ENCODE measurements around the gene NIN.
"Not testable (repeated sequence)": the region's sequence is repeated elsewhere in the genome, so short reads cannot be mapped to it uniquely, and the experiment has no call there.

The NIN gene

GRCh38 chr14:50694260-50694659 lies 136.7 kb downstream of the NIN start:
- DNase-seq: not testable (repeated sequence)

- DNase-seq: no peak
These were observed 142.1 kb downstream of the NIN start for GRCh38 chr14:50688875-50689274.

DNA sequence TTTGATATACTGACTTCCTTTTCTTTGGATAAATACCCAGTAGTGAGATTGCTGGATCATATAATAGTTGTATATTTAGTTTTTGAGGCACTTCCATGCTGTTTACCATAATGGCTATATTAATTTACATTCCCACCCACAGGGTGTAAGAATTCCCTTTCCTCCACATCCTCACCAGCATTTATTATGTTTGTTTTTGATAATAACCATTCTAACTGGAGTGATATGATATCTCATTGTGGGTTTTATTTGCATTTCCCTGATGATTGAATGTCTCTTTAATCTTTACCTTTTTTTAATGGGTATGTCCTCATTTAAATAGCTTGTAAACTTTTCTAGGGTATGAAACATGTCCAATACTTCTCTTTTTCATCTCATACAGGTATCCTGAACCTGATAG lies 151.3 kb downstream of the NIN start:
- no peak for DNase-seq

DNA sequence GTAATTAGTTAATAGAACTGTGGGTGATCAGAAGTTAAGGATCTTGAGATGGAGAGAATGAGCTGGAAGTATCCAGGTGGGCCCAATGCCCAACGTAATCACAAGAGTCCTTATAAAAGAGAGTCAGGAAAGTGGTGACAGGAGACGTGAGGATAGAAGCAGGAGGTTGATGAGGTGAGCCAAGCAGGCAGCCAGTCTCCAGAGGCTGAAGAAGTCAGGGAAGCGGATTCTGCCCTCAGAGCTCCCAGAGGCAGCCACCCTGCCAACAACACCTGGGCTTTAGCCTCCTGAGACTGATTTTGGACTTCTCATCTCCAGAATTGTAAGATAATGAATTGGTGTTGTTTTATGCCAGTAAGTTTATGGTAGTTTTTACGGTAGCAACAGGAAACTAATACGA lies 152.8 kb downstream of the NIN start:
- DNase-seq: no peak

DNA sequence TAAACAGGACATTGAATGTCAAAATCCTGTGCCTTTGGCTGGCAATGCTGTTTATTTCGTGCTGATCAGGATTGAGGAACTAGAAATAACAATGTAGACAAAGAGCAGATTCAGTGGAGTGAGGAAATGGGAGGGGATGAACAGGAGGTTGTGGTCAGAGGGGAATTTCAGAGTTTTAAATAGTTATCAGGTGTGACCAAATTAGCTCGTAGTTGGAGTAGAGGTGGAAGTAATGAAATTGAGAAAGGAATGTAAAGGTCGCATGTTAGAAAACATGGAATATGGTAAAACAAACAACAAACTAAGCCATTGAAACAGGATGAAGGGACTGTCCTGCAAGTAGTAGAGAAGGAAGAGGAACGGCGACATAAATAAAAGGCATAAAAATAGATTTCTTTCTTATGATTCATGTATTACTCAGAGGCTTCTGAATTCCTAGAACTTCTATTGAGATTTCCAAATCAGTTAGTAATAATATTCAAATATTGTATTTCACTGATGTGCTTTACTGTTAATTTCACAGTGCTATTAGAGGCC lies 153.4 kb downstream of the NIN start:
- no peak for DNase-seq

- DNase-seq: no peak
These were observed 154.0 kb downstream of the NIN start for GRCh38 chr14:50676814-50677516.

DNA sequence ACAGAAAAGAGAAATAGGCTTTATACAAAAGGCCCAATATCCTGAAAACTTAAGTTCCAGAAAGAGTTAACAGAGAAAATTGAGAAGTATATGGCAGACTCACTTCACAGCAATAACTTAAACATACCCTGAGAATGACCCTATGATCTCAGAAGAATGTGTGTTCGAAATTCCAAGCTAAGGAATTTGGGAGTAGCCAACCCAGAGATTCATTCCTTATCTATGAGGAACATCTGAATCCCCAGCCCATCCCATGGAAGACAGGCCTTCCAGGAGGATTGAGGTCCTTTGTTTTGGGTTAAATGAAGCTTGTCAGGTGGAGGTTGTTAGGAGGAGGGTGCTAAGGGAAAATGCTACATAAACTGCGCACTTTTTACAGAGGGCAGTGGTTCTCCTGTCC lies 155.4 kb downstream of the NIN start:
- DNase-seq: no peak

DNA sequence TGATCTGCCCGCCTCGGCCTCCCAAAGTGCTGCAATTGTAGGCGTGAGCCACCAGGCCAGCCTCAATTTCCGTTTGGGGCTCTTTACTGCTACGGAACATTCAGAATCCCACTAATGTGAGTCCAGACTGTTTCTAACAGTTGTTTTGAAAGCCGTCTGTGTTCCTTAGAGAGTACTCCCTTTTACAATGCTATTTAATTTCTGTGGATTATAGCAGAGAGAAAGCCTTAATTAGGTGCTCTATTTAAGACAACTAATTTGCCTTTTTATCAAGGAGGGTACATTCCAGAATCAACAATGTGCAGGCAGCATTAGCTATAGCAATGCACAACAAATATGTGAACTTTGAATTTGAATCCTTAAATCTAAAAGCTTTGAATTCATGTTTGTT lies 160.1 kb downstream of the NIN start:
- no peak for DNase-seq

DNA sequence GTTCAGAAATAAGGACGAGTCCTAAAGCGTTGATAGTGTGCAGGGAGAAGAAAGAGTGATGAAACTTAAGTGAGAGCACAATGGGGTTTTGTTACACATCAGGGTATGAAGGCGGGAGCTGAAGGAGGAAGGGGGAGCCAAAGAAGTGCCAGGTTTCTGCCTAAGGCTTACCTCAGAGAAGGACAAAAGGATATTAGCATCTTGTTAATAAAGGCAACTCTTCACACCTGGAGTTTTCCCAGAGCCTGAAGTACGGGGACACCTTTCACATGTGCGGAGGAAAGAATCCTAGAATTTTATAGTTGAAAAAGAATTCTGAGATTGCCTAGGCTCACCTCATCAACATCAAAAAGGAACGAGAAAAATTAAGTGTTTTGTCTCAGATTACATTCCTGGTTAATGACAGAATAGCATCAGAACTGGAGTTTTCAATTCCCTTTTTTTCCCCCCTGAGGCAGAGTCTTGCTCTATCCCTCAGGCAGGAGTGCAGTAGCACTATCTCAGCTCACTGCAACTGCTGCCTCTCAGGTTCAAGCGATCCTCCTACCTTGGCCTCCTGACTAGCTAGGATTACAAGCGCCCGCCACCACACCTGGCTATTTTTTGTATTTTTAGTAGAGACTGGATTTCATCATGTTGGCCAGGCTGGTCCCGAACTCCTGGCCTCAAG lies 160.6 kb downstream of the NIN start:
- no peak for DNase-seq
